GM19238 (cell line): ENCODE data around the gene SULT1A1.
"Not testable (repeated sequence)": the region's sequence is repeated elsewhere in the genome, so short reads cannot be mapped to it uniquely, and the experiment has no call there.

Experiments used
- DNase-seq: peaks from one replicate; pipeline ENCODE4 v3.0.0; 2011; ENCODE audit warnings: low spot score; ENCODE audit not compliant: insufficient read length

SULT1A1 gene

DNA sequence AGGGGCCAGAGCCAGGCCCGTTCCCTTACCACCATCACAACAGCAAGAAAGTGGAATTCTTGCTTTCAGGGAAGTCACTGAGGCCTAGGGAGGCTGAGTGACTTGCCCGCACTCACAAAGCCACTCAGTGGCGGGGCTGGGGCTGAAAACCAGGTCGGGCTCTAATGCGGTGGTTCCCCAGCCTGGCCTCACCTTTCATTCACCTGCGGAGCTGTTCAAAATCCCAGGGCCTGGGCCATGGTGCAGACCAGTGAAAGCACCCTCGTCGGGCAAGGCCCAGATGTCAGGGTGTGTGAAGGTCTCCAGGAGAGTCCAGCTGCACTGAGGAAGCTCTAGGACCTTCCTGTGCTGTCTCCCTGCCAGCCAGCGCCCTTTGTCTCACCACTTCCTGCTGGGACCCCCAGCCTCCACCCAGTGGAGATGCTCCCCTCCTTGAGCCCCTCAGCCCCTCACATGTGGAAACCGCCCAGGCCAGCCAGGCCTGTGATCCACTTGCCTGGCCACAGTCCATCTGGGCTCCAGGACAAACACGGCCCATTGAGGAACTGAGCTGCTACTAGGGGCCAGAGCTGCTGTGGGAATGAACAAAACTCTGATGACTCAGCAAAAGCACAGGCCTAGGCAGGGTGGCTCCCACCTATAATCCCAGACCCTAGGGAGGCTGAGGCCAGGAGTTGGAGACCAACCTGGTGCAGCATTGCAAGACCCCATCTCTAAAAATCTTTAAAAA lies 812 bp downstream of the SULT1A1 start:
- DNase-seq = not testable (repeated sequence)

DNA sequence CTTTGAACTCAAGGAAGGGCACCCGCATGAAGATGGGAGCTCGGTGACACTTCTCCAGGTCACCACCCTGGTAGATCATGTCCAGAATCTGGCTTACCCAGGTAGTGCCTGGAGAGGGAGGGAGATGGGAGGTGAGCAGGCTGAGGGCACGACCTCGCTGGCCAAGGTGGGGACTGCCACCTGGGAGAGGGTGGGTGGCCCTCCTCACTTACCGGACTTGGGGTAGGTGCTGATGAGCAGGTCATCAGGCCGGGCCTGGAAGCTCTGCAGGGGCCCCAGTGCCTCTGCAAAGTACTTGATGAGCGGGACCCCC lies 1.4 kb downstream of the SULT1A1 start:
- not testable (repeated sequence) for DNase-seq

DNA sequence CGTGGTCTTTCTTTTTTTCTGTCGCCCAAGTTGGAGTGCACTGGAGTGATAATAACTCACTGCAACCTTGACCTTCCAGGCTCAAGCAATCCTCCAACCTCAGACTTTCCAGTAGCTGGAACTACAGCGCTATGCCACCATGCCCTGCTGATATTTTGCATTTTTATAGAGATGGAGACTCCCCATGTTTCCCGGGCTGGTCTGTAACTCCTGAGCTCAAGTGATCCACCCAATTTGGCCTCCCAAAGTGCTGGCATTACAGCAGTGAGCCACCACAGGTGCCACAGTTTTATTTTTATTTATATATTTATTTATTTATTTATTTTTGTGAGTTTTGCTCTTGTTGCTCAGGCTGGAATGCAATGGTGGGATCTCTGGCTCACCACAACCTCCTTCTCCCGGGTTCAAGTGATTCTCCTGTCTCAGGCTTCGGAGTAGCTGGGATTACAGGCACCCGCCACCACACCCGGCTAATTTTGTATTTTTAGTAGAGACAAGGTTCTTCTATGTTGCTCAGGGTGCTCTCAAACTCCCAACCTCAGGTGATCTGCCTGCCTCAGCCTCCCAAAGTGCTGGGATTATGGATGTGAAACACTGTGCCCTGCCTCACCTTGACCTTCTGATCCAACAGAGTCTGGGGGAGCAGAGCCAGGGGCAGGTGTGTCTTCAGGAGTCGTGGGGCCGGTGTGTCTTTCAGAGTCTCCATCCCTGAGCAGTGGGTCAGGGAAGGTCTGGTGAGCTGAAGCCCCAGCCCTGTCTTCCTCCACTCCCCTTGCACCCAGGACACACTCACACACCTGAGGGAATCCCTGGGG lies 2.0 kb downstream of the SULT1A1 start:
- DNase-seq = not testable (repeated sequence)

DNA sequence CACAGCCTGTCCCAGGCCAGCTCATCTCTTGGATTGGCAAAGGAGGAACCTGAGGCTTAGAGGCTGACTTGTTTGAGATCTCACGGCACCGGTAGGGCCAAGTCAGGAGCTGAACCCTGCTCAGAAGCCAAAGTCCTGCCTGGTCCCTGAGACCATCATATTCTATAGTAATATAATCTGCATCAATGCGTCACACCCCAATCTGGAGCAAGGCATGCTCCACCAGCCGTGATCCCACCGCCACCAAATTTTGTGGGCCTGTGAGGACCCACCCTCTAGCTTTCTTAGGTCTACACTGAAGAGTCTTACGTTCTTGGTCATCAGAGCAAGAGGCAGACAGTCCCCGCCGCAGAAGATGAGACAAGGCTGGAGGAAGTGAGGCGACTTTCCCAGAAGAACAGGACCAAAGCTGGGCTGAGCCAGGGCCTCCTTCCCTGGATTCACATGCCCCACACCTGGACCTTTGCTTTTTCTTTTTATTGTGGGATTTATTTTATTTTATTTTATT lies 2.7 kb downstream of the SULT1A1 start:
- no peak for DNase-seq

DNA sequence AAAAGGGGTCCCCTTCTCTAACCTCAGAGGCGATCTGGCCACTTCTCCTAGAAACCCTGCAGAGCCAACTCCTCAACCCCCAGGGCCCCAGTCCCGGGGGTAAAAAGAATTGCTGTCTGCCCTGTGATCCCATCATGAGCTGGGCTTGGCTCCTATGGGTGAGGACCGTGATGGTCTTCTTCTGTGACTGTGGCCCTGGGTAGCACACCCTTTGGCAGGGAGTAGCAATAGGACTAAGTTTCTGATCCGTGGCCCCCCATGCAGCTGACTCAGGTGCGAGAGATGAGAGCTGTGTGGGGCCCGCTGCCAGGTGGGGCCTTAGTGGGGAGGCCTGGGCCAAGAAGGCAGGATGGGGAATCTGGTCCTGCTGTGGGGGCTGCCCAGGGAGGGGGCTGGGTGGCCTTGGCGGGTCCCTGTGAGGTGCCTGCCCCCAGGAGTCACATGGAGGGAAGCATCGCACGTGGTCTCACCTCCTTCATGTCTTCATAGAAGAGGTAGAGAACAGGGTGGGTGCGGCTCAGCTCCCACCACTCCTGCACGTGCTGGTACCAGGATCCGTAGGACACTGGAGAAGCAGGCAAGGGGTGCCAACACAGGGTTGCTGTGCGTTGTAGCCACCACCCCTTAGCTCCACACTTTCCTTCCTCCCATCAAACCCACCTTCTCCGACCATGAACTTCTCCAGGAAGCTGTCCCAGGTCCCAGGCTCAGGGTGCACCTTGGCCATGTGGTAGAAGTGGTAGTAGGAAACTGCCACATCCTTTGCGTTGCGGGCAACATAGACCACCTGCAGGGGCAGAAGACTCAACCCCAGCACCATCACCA lies 3.3 kb downstream of the SULT1A1 start:
- DNase-seq = no peak

DNA sequence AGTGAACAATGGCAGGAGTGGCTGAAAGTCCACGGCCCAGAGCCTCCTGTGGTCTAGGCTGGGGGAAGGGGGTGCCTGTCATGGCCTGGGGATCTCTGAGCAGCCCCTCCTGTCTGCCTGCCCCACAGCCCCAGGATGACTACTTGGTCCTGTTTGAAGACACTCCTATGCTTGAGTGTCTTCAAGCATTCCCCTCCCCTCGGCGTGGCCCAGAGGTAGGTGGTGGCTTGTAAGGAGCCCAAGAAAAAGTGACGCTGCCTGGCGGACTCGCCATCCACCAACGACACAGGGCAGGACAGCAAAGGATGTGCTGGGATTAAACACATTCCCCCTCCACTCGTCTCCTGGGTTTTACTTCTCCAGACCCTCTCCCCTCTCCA lies 5.7 kb downstream of the SULT1A1 start:
- no peak for DNase-seq

DNA sequence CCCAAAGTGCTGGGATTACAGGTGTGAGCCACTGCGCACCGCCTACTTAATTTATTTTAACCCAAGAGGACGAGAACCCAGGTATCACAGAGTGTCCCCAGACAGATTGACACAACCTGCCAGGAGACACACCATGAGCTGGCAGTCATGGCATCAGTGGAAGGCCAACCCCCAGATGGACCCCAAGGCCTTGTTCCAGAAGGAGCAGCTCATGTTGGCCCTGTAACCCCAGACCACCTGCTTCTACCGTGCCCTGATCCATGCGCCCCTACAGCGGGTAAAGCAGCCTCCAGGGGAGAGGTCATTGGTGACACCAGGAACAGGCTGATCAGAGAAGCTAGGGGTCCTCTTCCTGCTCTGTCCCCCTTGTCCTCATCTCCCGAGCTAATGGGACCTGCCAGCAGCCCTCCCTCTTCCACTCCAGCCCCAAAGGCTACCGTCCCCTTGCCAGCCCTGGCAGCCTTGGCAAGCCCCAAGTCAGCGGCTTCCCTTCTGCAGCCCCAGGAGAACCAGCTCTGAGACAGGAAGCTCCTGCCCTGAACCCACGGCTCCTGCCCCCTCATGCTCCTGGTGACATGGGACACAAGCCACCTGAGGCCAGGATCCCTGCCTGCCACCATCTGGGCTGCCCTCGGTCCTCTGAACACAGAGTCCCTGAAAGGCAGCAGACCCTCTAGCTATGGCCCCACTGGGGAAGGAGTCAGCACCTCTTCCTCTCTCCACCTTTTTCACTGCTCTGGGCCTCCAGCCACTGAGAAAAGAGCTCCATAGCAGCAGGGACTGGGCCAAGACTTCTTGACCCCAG lies 6.3 kb downstream of the SULT1A1 start:
- DNase-seq = no peak

DNA sequence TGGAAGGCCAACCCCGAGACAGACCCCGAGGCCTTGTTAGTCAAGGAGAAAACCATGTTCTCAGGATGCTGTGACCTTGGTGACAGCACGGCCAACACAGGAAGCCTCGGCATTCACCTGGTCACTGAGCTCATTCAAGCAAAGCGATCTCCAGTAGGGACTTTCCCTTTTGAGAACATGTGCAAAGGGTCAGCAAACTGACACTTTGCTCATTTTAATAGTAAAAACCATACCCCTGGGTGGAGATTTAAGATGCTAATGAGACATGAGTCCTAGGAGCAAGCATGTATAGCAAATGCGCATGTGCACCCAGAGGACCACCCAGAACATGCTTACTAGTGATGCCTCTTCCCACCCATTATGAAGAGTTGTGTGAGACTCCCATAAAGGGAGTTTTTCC lies 7.3 kb downstream of the SULT1A1 start:
- no peak for DNase-seq

DNA sequence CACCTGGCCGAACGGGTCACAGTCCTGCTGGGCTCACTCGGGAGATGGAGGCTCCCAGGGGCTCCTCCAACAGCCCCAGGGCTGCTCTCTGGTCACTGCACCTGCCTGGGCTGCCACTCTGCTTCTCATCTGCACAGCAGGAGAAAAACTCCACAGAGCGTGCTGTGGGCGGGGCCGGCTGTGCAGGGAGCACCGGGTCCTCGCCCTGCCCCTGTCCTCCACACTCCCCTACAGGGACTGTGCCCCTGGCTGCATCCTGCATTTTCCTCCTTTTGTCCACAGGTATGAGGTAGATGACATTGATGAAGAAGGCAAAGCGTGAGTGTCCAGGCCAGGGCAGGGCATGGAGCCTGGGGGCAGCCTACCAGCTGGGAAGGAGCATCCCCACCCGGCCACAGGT lies 7.8 kb downstream of the SULT1A1 start:
- DNase-seq = not testable (repeated sequence)

DNA sequence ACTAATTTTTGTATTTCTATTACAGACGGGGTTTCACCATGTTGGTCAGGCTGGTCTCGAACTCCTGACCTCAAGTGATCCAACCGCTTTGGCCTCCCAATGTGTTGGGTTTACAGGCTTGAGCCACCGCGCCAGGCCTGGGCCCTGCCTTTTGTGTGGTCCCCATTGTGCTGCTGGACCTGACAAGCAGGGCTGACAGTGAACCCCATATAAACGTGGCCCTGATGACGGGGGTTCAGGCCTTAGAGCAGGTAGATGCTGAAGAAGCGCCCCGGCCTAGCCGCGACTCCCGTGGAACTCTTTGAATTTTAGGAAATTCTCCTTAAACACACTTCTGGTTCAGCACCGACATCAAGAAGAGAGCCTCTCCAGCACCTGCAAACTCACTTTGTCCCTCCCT lies 8.3 kb downstream of the SULT1A1 start:
- not testable (repeated sequence) for DNase-seq

DNA sequence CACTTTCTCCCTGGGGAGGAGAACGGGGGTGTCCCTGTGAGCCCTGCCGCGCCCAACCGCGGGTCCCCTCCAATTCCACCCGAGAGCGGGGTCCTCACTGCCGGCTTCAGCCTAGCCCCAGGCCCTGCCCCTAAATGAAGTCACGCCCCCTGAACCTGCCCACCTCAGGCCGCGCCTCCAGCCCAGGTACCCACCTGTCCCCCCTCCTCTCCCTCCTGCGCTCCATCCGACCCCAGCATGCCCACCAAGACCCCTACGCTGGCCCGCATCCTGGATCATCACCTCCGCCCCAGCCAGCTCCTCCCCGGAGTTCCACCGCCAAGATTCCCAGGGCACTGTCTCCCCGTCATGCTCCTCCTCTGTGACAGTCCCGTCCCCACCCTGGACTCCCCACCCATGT lies 8.9 kb downstream of the SULT1A1 start:
- not testable (repeated sequence) for DNase-seq

DNA sequence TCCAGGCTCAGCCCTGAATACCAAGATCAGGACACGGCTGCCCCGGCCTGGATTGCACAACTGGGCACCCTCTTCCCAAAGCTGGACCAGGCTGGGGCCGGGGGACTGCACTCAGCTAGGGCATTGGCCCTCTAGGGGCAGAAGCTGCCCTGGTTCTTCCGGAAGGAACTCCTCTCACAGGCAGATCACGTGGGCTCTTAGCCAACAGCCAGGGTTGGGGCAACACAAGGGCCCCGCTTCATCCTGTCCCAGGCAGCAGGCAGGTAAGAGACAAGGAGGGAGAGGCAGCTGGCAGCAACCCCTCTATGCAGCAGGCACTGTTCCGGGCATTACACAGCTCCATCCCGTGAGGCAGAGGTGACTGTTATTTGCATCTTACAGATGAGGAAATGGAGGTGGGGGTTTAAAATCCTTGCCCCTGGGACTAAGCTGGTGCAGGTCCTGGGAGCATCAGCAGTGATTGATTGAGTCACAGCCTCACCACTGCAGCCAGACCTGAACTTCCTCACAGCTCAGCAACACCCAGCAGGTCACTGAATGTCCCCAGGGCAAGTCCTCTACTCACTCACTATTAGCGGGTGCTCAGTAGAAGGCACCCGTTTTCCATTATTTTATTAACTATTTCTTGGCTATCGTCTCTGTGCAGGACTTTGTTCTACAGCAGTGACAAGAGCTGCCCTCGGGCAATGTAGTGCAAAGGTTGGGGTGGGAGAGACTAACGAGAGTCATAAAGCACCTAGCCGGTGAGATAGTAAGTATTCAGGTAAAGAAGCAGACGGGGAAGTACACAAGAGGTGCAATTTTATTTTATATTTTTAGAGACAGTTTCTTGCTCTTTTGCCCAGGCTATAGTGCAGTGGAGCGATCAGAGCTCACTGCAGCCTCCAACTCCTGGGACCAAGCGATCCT lies 10.2 kb downstream of the SULT1A1 start:
- not testable (repeated sequence) for DNase-seq

DNA sequence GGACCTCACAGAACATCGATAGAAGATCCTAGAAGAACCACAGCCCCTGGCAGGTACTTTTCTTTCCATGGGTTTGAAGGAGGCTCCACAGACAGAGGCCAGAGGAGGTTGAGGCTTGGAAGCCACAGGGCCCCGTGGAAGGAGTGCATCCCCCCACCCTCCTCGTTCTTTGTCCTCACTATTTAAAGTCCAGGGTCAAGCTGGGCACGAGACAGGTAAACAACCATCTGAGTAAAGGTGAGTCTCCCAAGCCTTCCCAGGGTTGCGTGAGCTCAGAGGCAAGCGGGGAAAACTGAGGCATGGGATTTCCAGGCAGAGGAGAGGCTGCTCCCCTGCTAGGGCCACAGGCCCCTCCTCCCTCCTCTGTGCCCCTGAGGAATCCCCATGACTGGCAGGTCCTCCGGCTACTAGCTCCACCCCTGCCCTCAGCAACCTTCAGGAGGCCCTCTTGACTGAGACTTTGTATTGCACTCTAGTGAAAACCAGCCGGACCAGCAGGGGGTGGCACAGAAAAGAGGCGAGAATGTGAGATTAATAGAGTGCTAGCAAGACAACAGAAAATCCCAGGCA lies 12.1 kb downstream of the SULT1A1 start:
- no peak for DNase-seq

DNA sequence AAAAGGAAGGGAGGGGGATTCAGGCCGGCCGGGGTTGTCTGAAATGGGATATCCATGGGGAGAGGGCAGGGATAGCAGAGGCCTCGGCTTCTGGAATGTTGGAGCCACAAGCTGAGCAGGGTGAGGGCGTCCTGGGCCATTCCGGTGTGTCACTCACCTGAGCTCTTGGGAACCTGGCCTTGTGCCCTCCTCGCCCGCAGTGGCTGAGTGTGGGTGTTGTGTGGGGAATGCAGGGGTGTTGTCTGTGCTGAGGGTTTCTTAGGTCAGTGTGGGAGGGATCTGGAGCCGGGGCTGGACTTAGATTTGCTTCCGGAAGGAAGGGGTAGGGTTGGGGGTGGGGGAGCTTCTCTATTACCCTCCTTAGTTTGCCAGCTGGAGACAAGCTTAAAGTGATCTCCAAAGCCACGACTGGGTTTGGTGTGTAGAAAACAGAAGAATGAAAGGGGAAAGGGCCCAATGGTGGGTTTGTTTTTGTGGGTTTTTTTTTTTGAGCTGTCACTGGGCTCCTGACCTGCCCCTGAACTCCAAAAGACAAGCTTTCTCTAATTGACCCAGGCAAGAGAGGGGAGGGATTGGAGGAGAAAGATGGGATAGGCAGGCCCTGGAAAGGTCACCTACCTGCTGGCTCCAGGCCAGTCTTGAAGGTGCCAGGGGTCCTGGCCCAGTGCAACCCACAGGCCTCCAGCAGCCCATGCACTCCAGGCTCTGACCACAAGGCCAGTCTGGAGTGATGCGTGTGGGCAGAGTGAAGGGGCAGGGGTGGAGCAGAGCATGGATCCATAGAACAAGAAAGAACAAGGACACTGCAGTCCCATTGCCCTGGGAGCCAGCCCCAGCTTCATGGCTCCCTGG lies 12.8 kb downstream of the SULT1A1 start, which contains the start of gene SULT1A2:
Gene SULT1A2, minus strand, starts transcription at position 211 of the 852 bp plus-strand sequence. CDS start 1,120 bp downstream, outside the sequence.
- no peak for DNase-seq

DNA sequence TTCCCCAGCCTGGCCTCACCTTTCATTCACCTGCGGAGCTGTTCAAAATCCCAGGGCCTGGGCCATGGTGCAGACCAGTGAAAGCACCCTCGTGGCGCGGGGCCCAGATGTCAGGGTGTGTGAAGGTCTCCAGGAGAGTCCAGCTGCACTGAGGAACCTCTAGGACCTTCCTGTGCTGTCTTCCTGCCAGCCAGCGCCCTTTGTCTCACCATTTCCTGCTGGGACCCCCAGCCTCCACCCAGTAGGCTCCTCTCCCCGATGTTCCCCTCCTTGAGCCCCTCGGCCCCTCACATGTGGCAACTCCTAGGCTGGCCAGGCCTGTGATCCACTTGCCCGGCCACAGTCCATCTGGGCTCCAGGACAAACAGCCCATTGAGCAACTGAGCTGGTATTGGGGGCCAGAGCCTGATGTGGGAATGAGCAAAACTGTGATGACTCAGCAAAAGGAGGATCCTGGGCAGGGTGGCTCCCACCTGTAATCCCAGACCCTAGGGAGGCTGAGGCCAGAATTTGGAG lies 13.7 kb downstream of the SULT1A1 start:
- DNase-seq = no peak

DNA sequence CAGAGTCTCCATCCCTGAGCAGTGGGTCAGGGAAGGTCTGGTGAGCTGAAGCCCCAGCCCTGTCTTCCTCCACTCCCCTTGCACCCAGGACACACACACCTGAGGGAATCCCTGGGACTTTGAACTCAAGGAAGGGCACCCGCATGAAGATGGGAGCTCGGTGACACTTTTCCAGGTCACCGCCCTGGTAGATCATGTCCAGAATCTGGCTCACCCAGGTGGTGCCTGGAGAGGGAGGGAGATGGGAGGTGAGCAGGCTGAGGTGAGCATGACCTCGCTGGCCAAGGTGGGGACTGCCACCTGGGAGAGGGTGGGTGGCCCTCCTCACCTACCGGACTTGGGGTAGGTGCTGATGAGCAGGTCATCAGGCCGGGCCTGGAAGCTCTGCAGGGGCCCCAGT lies 14.4 kb downstream of the SULT1A1 start:
- not testable (repeated sequence) for DNase-seq

DNA sequence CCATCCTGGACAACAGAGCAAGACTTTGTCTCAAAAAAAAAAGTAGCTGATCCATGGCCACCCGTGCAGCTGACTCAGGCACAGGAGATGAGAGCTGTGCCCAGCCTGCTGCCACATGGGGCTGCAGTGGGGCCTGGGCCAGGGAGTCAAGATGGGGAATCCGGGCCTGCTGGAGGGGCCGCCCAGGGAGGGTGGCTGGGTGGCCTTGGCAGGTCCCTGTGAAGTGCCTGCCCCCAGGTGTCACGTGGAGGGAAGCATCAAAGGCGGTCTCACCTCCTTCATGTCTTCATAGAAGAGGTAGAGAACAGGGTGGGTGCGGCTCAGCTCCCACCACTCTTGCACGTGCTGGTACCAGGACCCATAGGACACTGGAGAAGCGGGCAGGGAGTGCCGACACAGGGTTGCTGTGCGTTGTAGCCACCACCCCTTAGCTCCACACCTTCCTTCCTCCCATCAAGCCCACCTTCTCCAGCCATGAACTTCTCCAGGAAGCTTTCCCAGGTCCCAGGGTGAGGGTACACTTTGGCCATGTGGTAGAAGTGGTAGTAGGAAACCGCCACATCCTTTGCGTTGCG lies 16.8 kb downstream of the SULT1A1 start:
- no peak for DNase-seq

DNA sequence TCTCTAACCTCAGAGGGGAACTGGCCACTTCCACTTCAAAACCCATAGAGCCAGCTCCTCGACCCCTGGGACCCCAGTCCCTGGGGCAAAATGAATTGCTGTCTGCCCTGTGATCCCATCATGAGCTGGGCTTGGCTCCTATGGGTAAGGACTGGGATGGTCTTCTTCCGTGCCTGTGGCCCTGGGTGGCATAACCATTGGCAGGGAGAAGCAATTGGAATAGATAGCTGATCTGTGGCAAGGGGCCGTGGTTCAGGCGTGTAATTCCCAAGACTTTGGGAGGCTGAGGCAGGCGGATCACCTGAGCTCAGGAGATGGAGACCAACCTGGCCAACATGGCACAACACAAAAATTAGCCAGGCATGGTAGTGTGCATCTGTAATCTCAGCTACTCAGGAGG lies 17.3 kb downstream of the SULT1A1 start:
- no peak for DNase-seq
